HG02970 (cell line): ENCODE data around the gene INIP.
"Not testable (repeated sequence)": the region's sequence is repeated elsewhere in the genome, so short reads cannot be mapped to it uniquely, and the experiment has no call there.

Experiments used
- ATAC-seq: cut with Tn5 transposase; IDR thresholded peaks from one replicate; pipeline ENCODE4 v1.9.1; 2021; ENCODE audit warnings: mild to moderate bottlenecking, moderate library complexity, moderate number of reproducible peaks; ENCODE audit not compliant: unreplicated experiment, low FRiP score

INIP gene

DNA sequence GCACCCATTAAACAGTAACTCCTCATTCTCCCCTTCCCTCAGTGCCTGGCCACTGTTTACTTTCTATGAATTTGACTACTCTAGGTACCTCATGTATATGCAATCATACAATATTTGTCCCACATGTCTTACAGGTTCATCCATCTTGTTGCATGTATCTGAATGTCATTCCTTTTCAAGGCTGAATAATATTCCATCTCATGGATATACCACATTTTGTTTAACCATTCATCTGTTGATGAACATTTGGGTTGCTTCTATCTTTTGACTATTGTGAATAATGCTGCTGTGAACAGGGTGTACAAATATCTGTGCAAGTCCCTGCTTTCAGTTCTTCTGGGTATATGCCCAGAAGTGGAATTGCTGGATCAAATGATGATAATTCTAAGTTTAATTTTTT, 40.9 kb downstream of the INIP start:
- no peak for ATAC-seq

DNA sequence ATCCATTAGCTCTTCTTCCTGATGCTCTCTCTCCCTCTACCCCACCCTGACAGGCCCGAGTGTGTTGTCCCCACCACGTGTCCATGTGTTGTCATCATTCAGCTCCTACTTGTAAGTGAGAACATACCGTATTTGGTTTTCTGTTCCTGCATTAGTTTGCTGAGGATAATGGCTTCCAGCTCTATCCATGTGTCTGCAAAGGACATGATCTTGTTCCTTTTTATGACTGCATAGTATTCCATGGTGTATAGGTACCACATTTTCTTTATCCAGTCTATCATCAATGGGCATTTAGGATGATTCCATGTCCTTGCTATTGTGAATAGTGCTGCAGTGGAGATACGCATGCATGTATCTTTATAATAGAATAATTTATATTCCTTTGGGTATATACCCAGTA, 44.7 kb downstream of the INIP start:
- not testable (repeated sequence) for ATAC-seq

DNA sequence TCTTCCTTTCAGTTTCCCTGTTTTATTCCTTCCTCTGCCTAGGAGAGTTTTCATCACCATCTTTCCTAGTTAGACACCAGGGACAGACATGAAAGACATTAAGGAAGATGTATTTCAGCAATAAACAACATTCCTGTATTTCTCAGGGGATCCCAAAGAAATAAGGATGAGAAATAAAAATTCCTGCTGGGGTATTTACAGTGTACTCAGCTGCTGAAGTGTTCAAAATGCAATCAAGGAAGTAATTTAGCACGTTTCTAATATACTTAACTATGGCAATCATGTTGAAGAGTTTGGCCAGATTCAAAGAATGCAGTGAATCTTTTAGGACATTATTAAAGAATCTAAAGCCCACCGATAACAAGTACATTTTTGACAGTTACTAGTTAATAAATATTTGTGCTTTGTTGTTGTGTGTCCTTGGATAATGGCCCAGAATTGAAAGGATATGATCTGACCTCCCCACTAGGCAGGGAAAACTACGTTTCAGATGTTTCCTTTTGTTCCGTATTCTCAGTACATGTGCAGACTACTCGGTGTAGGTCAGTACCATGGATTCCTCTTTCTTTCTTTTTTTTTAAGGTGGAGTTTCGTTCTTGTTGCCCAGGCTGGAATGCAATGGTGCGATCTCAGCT, 46.8 kb downstream of the INIP start:
- ATAC-seq, result no peak

DNA sequence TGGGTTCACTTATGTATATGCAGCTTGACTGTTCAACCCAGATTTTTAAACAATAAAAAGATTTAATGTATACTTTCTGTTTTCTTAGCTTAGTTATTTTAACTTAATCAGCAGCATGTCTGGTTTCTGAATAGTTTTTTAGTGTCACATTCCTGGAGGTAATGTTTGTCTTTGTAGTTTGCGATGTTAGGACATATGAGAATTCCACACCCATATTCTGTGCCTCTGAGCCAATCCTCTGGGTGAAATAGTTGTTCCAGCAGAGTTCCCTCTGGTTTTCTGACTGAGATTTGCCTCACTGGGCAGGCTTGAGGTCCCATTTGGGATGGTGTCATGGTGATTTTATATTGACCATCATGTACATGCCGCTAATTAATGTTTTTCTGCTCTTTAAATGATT, 48.6 kb downstream of the INIP start:
- no peak for ATAC-seq

DNA sequence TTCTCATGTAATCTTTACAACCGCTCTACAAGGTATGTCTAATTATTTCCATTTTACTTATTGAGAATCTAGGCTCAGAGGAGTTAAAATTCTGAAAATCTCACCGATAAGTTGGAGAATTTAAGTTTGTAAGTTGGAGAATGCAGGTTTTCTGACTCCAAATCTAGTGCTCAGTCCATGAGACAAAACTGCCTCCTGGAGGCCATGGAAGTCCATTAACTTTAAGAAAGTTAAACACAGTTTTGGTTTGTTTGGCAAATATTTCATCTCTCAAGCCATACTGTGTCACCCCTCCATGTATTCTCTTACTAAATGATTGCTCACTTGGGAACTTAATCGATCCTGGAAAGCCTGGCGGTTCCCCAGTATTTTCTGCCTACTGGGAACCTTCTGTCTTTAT, 52.6 kb downstream of the INIP start:
- no peak for ATAC-seq

DNA sequence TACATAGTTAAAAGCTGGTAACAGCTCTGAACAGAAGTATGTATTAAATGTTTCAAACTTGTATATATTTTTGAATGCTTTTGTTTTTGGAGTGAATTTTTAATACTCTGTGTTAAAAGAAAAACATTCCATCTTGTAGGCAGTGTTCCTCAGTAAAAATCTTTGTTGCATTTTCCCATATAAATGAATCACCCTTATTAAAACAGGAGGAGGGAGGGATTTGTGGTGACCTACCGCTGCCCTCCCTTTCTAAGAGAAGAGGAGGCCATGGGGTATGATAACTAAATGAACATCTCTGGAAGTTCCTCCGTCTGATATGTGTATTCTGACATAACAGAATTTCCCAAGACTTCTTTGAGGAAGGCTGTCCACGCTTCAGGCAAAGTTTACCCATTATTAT, 53.4 kb downstream of the INIP start:
- ATAC-seq, result no peak

DNA sequence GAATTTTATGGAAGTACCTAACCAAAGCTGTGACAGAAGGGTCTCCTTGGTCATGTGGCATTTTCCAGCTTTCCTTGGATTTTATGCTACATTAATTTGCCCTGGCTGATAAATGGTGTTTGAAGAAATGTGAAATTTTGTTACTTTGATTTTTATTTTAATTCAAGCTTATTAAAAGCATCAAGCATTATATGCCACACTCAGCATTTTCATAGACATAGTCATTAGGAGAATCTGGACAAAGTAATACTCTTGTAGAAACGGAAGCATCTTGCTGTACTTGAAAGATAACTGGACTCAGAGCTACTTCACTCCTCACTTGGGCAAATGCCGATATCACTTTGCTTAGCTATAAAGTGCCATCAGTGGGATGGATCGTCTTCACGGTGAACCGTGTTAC, 54.2 kb downstream of the INIP start:
- no peak for ATAC-seq

DNA sequence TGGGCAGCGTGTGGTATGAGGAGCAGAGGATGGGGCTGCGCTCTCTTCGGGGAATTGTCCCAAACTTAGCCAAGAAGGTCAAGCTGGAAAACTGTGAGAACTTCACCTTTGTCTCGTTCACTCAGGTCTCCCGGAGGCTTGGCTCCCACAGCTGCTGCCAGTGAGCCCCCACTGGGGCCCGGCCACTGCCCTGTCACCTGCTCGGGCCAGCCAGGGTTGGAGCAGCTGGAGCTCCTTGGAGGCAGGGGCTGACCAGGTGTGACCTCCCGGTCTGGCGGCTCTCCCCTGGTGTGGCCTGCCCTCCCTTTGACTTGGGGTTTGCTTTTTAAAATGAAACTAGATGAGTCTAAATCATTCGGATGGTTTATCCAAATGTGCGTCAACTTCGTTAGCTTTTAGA, 58.0 kb downstream of the INIP start:
- ATAC-seq, result no peak

DNA sequence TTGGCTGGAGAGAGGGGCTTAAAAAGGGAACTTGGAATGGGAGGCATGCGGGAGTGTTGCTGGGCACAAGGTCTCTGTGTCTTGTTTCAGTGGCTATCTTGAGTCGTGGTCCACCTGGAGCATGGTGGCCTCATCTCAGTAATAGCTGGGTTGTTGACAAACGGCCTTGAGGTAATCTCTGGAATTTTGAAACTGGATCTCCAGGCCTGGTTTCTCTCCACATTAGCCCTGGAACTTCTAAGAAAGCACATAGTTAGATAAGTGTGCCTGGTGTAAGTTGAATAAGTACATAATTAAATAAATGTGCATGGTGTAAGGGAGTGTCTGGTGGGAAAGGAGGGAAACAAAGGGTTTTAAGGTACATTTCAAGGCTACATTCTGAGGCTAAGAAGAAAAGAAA, 62.2 kb downstream of the INIP start:
- ATAC-seq, result no peak

DNA sequence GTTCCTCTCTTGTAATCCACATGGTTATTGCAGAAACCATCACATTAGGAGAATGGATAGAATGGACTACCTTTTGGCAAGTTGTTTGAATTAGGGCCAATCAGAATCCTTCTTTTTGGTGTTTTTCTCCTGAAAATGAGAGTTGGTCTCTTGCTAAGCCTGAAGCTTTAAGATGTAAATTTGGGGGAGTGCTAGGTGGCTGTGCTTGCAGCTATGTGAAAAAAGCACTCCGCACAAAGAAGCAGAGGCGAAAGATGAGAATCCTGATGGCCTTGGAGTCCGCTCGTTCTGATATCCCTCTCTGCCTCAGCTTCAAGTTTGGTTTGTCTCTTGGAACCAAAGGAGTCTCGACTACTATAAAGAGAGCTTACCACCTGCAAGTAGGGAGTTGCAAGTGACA, 63.6 kb downstream of the INIP start:
- no peak for ATAC-seq

DNA sequence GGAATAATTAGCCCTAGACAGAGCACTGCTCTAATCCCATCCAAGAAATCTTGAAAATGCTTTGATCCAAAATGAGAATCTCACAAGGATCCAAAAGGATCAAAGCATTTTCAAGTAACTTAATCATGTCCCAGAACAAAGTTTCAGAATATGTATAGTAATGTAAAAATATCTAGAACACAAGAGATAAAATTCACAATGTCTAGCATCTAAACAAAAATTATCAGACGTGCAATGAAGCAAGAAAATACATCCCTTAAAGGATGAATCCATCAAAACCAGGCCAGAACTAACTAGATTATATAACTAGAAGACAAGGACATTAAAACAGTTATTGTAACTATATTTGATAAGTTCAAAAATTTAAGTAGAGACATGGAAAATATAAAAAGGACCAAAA, 69.3 kb downstream of the INIP start:
- no peak for ATAC-seq

DNA sequence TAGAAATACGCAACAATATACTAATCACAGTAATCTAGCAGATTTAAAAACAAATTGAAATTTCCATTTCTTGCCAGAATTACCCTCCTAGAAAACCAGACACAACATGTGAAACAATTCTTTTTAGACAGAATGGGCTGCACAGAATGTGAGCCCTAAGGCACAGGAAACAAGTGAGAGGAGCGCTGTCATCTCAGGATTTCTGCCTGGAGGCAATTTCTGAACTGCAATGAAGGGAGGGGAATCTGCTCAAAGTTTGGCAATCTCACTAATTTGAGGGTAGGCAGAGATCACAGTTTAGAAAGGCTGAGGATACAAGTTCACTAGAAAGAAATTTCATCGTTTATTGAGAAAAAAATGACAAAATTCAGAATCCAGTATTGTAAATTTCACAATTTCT, 70.3 kb downstream of the INIP start:
- ATAC-seq, result no peak

DNA sequence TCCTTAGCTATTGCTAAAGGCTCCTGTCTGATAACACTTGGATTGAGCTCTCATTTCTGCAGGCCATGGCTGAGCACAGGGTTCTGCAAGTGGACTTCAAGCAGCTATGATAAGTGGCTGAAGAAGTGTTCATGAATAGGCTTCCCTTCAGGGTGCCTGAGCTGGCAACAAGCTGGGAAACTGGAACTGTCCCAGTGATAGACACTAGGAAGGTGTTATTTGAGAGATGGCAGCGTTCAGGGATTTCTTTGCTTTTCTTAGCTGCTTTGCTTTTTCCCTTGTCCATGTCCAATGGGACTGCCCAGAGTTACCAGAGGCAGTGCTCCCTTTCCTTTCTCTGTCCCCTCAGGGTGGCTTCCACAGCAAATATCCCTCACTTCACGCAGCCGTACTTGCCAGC, 75.8 kb downstream of the INIP start:
- no peak for ATAC-seq

DNA sequence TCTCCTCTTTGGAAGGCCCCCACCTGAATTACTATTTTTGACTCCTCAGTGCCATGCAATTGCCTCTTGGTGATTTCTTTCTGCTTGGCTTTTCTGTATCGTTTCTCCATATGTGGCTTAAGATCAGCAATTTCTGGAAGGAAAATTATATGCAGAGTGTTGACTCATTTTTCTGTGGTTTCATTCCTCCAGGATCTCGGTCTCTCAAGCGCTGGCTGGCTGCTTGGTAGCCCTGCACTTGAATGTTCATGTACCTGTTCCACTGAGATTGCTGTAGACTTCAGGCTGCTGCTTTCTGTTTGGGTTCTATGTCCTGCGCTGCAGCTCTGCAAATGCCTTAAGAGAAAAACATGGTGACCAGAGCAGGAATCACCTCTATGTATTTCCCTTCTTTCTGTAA, 77.6 kb downstream of the INIP start:
- ATAC-seq, result no peak
